HCT116 (cell line): ENCODE results near the gene POLDIP2. TPM values are rescaled to one million over a fixed set of nuclear protein-coding genes. Genes with fewer than 3 reads are reported as not detected.

Experiments
- ATAC-seq: fragments of 200-7000 bp; cut with Tn5 transposase; 2 replicates; pipeline ENCODE4 v1.9.1; 2020; ENCODE audit warnings: mild to moderate bottlenecking, moderate library complexity
- BruUV-seq: library from RNA; stranded (reverse); fragments of 400-500 nt; replicated peaks from 2 replicates; lab custom pipeline; 2021; lab: Mats Ljungman, UMichigan
- CTCF ChIA-PET: fragments of 300-600 bp; sonication (Branson Sonifier 250); formaldehyde crosslinking; loops from one replicate; lab custom pipeline; 2021; ENCODE audit warnings: antibody characterized with exemption; lab: Charles Lee
- POLR2A ChIA-PET: fragments of 300-600, 350-600 bp; sonication (Branson Sonifier 250); formaldehyde crosslinking; loops from one replicate; lab custom pipeline; 2021; ENCODE audit warnings: antibody characterized with exemption; lab: Charles Lee
- RAD21 ChIA-PET, 2 experiments: fragments of 300-600 bp; sonication (Branson Sonifier 250); formaldehyde crosslinking; loops; one replicate each; lab custom pipeline; 2023; ENCODE audit warnings: low total read pairs in 2 of 2; ENCODE audit not compliant: uncharacterized antibody in 2 of 2, unreplicated experiment in 2 of 2, low non-redundant PET in 1 of 2; lab: Charles Lee
- DNase-seq: peaks from one replicate; pipeline ENCODE4 v3.0.0-alpha.2; 2010; ENCODE audit warnings: low read depth, low spot score
- H2AFZ ChIP-seq: fragments of 200-600 bp; shearing (Covaris generic), sonication (generic); 2 replicates; pipeline ENCODE4 v1.6.1; 2017; ENCODE audit warnings: low read depth, mixed run types, mixed read lengths, antibody characterized with exemption, low read length; ENCODE audit not compliant: poor library complexity, severe bottlenecking
- H3K27ac ChIP-seq: 2 replicates; pipeline ENCODE4 v1.5.1; 2012; ENCODE audit warnings: low read depth, low read length
- H3K27me3 ChIP-seq: fragments of 200-600 bp; sonication (generic); 2 replicates; pipeline ENCODE4 v1.6.1; 2016; ENCODE audit warnings: mixed run types, low read length, mixed read lengths; ENCODE audit not compliant: insufficient read depth
- H3K36me3 ChIP-seq, 2 experiments: fragments of 200-500 bp in 1 of 2; fragments of 200-600 bp in 1 of 2; sonication (Bioruptor generic) in 1 of 2; sonication (generic) in 1 of 2; 2 replicates each; pipeline versions ENCODE4 v1.5.1 to v1.6.1; 2014 to 2016; ENCODE audit warnings: low read length in 2 of 2, inconsistent platforms in 1 of 2, mixed read lengths in 1 of 2, mixed run types in 1 of 2; ENCODE audit not compliant: insufficient read depth in 2 of 2, control insufficient read depth in 1 of 2
- H3K4me1 ChIP-seq, 2 experiments: fragments of 200-600 bp in 1 of 2; sonication (generic) in 1 of 2; 2 replicates each; pipeline versions ENCODE4 v1.5.1 to v1.6.1; 2012 to 2017; ENCODE audit warnings: low read length in 2 of 2, inconsistent platforms in 1 of 2, mild to moderate bottlenecking in 1 of 2, mixed read lengths in 1 of 2, mixed run types in 1 of 2, moderate library complexity in 1 of 2; ENCODE audit not compliant: insufficient read depth in 2 of 2, control insufficient read depth in 1 of 2
- H3K4me2 ChIP-seq: fragments of 200-600 bp; sonication (generic); 2 replicates; pipeline ENCODE4 v1.6.1; 2017; ENCODE audit warnings: mixed run types, low read length, mixed read lengths
- H3K4me3 ChIP-seq, 2 experiments: fragments of 200-600 bp in 1 of 2; sonication (generic) in 1 of 2; replicated peaks in 1 of 2; 2 replicates each; pipeline ENCODE4 v1.5.1; 2011 to 2016; ENCODE audit warnings: low read length in 2 of 2, control low read depth in 1 of 2, low read depth in 1 of 2, mild to moderate bottlenecking in 1 of 2, mixed read lengths in 1 of 2, mixed run types in 1 of 2
- H3K79me2 ChIP-seq: fragments of 200-600 bp; sonication (generic); 2 replicates; pipeline ENCODE4 v1.6.1; 2017; ENCODE audit warnings: mild to moderate bottlenecking, mixed run types, low read length, moderate library complexity, mixed read lengths; ENCODE audit not compliant: insufficient read depth
- H3K9ac ChIP-seq: fragments of 200-600 bp; sonication (generic); 2 replicates; pipeline ENCODE4 v1.6.1; 2016; ENCODE audit warnings: low read length, mixed read lengths
- H3K9me2 ChIP-seq: fragments of 200-600 bp; sonication (generic), shearing (Covaris generic); 2 replicates; pipeline ENCODE4 v1.6.1; 2017; ENCODE audit warnings: mixed run types, mild to moderate bottlenecking, moderate library complexity; ENCODE audit not compliant: insufficient read depth
- H3K9me3 ChIP-seq, 2 experiments: fragments of 200-500 bp in 1 of 2; fragments of 200-600 bp in 1 of 2; sonication (Bioruptor generic) in 1 of 2; sonication (generic) in 1 of 2; 2 replicates each; pipeline ENCODE4 v1.6.1; 2014 to 2017; ENCODE audit warnings: low read length in 2 of 2, mixed read lengths in 2 of 2, inconsistent platforms in 1 of 2, low read depth in 1 of 2, mild to moderate bottlenecking in 1 of 2, mixed run types in 1 of 2, moderate library complexity in 1 of 2; ENCODE audit not compliant: control insufficient read depth in 1 of 2, insufficient read depth in 1 of 2
- H4K20me1 ChIP-seq: fragments of 200-600 bp; sonication (generic), shearing (Covaris generic); 2 replicates; pipeline ENCODE4 v1.6.1; 2017; ENCODE audit warnings: mixed run types, mild to moderate bottlenecking, moderate library complexity; ENCODE audit not compliant: insufficient read depth
- ELF1 ChIP-seq: IDR thresholded peaks from 2 replicates; pipeline ENCODE4 v1.6.1; 2012; ENCODE audit warnings: low read depth, borderline replicate concordance
- POLR2AphosphoS5 ChIP-seq: IDR thresholded peaks from 2 replicates; pipeline ENCODE4 v1.6.1; 2011; ENCODE audit warnings: mild to moderate bottlenecking, low read depth, low read length, moderate library complexity
- ZFX ChIP-seq: fragments of 450-650 bp; IDR thresholded peaks from 2 replicates; pipeline ENCODE4 v1.6.1; 2017
- intact Hi-C: fragments of 100-400 bp; cut with micrococcal nuclease; formaldehyde crosslinking; loops from 2 replicates; pipeline ENCODE4 v1.10.0; 2022
- total RNA-seq: library from RNA; stranded (reverse); gene quantifications from one replicate; pipeline ENCODE4 v1.2.1, GENCODE V29; 2021; ENCODE audit not compliant: unreplicated experiment
- TF ChIP-seq, protein P1 (sequence below), 3 experiments: fragments of 200-600 bp in 1 of 3; sonication (generic) in 1 of 3; IDR thresholded peaks in 2 of 3; conservative IDR thresholded peaks in 1 of 3; 2 replicates each; pipeline ENCODE4 v1.5.1; 2012 to 2017; ENCODE audit warnings: low read depth in 2 of 3, low read length in 2 of 3, antibody characterized with exemption in 1 of 3, borderline replicate concordance in 1 of 3, control low read depth in 1 of 3, mild to moderate bottlenecking in 1 of 3, mixed read lengths in 1 of 3, mixed run types in 1 of 3, moderate library complexity in 1 of 3; ENCODE audit not compliant: insufficient read depth in 1 of 3

The POLDIP2 gene
- total RNA-seq, 1 experiment from 2014 or later, result 78.0 TPM

DNA sequence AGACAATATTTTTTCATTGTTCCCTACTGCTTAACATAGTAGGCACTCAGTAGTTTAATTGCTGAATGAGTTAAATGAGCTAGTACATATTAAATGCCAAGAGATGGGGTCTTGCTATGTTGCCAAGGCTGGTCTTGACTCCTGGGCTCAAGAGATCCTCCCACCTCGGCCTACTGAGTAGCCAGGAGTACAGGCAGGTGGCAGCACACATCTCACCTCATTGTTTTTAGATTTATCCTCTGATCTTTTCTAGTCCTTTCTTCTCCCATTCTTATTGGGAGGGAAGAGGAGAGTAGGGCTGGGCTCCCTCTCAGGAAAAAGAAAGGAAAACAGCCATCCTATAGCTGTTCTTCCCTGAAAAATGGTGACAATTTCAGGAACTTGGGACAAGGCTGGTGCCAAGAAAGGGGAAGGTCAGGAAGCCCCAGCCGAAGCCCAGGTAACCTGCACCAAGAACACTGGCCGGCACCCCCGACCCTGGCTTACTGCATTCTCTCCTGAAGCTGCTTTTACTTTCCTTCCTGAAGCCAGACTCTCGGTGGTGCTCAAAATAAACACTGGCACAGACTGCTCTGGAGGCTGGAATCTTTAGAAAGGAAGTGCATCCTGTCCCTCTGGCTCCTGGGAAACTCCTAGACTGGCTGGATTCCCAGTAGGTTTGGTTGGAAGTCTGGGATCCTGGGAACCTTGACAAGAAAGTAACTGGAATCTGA lies 19.1 kb downstream of the POLDIP2 start:
- Histone ChIP-seq H3K79me2 (peaks cover 32% of the 10 kb centered on the region), H3K4me3 (no peak overlapping the region), H3K4me1 (peaks cover 16 to 38% of the 10 kb centered on the region in 2 experiments), H3K27ac (no peak overlapping the region), H4K20me1 (no peaks in the 10 kb centered on the region), H2AFZ (no peak overlapping the region), H3K9me2 (no peaks in the 10 kb centered on the region), H3K9ac (no peak overlapping the region), H3K4me2 (peak overlapping the region; percentile 93; the same call in 1 of the 2 replicates), H3K36me3 (peaks cover 16 to 23% of the 10 kb centered on the region in 2 experiments; a peak in 3 of 4 replicates), H3K27me3 (no peaks in the 10 kb centered on the region), H3K9me3 (no peaks in the 10 kb centered on the region)
- POLR2A ChIA-PET, result no interaction called here
- DNase-seq, result no peak
- CTCF ChIA-PET, result no interaction called here
- intact Hi-C loops, result loop anchor here (5.0 kb wide), 1 partner anchor 106 kb away; no protein-coding TSS in a partner anchor
- RAD21 ChIA-PET, result interaction anchor here in 1 of 2 experiments (0.6 kb wide), 1 partner anchor 203 kb away, joined by 3 read pairs; no protein-coding TSS in a partner anchor
- no TSS peak for BruUV-seq
- TF ChIP-seq ELF1 (no peak), POLR2AphosphoS5 (no peak), ZFX (no peak)
- TF ChIP-seq, protein P1, sequence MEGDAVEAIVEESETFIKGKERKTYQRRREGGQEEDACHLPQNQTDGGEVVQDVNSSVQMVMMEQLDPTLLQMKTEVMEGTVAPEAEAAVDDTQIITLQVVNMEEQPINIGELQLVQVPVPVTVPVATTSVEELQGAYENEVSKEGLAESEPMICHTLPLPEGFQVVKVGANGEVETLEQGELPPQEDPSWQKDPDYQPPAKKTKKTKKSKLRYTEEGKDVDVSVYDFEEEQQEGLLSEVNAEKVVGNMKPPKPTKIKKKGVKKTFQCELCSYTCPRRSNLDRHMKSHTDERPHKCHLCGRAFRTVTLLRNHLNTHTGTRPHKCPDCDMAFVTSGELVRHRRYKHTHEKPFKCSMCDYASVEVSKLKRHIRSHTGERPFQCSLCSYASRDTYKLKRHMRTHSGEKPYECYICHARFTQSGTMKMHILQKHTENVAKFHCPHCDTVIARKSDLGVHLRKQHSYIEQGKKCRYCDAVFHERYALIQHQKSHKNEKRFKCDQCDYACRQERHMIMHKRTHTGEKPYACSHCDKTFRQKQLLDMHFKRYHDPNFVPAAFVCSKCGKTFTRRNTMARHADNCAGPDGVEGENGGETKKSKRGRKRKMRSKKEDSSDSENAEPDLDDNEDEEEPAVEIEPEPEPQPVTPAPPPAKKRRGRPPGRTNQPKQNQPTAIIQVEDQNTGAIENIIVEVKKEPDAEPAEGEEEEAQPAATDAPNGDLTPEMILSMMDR (IDR thresholded peaks at IDR 0.05 in 2 of 3, conservative IDR thresholded peaks at IDR 0.05 in 1 of 3; ENCODE audit: borderline replicate concordance in 1 of 3, insufficient read depth in 1 of 3, low read depth in 2 of 3, low read length in 2 of 3), result peak in 1 of 3 experiments; percentile 20; a peak in 1 of 6 replicates
- no peak for ATAC-seq
